Left hindlimb (tissue), 1 donor: Measurements from ENCODE around the gene MLST8.

ENCODE experiments used
- DNase-seq: peaks from one replicate; pipeline ENCODE4 v3.0.0-alpha.2; 2018

Gene MLST8

GRCh38 chr16:2232094-2232990 lies 27.1 kb downstream of the MLST8 start:
- DNase-seq, result no peak

GRCh38 chr16:2233046-2233775 lies 28.0 kb downstream of the MLST8 start:
- no peak for DNase-seq

- no peak for DNase-seq
Measured at GRCh38 chr16:2233872-2234812, 28.9 kb downstream of the MLST8 start.

- no peak for DNase-seq
Measured at GRCh38 chr16:2234813-2235170, 29.5 kb downstream of the MLST8 start.

GRCh38 chr16:2235234-2235651 lies 30.0 kb downstream of the MLST8 start:
- no peak for DNase-seq

GRCh38 chr16:2235695-2236336 lies 30.6 kb downstream of the MLST8 start:
- DNase-seq, result no peak

- peak; percentile 63 for DNase-seq
Measured at GRCh38 chr16:2236337-2237101, 31.3 kb downstream of the MLST8 start, which contains the start of gene DNASE1L2. TSS of gene DNASE1L2 (plus strand) at chr16:2236444. CDS start at chr16:2236817, 373 bp downstream.

GRCh38 chr16:2237102-2237482 lies 31.8 kb downstream of the MLST8 start:
- no peak for DNase-seq

GRCh38 chr16:2237493-2238149 lies 32.4 kb downstream of the MLST8 start:
- no peak for DNase-seq

GRCh38 chr16:2238150-2238837 lies 33.0 kb downstream of the MLST8 start:
- DNase-seq, result no peak

GRCh38 chr16:2238838-2239675 lies 33.8 kb downstream of the MLST8 start:
- no peak for DNase-seq

- peak; percentile 16 for DNase-seq
Measured at GRCh38 chr16:2240331-2240730, 35.1 kb downstream of the MLST8 start.

- no peak for DNase-seq
Measured at GRCh38 chr16:2242598-2242997, 37.3 kb downstream of the MLST8 start.

GRCh38 chr16:2243031-2243528 lies 37.8 kb downstream of the MLST8 start:
- DNase-seq, result no peak

GRCh38 chr16:2243781-2244180 lies 38.5 kb downstream of the MLST8 start:
- peak; percentile 29 for DNase-seq

- peak; percentile 36 for DNase-seq
Measured at GRCh38 chr16:2244301-2244700, 39.0 kb downstream of the MLST8 start.

- no peak for DNase-seq
Measured at GRCh38 chr16:2244926-2245795, 39.9 kb downstream of the MLST8 start.

- peak; percentile 31 for DNase-seq
Measured at GRCh38 chr16:2246301-2246885, 41.1 kb downstream of the MLST8 start.
